Erythroblast (primary cell): ENCODE data around the gene TRIM65.

Experiments used
- DNase-seq, 2 experiments: peaks; one replicate each; lab custom pipeline; 2025; lab: John Stamatoyannopoulos, UW
- GATA1 ChIP-seq: IDR thresholded peaks from 2 replicates; pipeline ENCODE4 v1.6.1; 2011; ENCODE audit warnings: low read depth, mild to moderate bottlenecking, control low read depth, low read length, moderate library complexity
- POLR2A ChIP-seq: IDR thresholded peaks from 2 replicates; pipeline ENCODE4 v1.6.1; 2011; ENCODE audit warnings: mild to moderate bottlenecking, low read length

TRIM65 gene

DNA sequence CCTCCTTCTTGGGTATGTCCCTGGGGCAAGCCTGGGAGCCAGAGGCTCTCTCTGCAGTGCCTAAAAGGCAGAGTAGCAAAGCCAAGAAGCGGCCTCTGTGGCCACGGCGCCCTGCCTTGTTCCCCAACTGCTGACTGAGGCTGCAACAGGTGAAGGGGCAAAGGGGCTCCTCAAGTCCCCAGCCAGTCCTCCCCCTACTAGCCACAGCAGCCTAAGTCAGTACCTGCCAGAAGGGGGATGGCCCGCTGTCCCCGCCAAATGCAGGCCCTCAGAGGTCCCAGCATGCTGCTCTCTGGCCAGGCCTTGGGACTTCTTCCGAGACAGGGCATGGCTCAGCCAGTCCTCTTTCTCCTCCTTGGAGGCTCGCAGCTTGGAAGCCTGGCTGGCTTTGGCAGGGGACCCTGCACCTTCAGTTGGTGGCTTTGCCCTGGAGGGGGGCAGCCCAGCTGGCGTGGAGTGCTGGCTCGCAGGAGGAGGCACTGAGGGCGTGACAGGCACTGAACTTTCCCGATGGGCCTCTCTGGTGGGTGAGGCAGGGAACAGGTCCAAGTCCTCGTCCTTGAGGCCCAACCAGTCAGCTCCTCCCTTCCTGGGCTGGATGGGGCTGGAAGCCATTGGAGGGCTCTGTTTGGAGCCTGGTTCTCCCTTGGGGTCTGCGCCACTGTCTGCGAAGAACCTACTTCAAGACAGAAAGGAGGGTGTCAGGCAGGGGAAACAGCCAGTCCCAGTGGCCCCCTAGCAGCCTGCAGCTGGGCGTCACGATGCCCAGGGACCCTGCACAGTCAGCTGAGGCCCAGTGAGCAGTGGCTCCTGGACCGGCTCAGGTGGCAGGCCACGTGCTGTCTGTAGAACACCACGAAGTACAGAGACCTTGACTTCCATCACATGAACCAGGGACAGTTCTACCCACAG is 26.5 kb upstream of the TRIM65 start:
- TF ChIP-seq POLR2A (no peak), GATA1 (no peak)
- no peak for DNase-seq

DNA sequence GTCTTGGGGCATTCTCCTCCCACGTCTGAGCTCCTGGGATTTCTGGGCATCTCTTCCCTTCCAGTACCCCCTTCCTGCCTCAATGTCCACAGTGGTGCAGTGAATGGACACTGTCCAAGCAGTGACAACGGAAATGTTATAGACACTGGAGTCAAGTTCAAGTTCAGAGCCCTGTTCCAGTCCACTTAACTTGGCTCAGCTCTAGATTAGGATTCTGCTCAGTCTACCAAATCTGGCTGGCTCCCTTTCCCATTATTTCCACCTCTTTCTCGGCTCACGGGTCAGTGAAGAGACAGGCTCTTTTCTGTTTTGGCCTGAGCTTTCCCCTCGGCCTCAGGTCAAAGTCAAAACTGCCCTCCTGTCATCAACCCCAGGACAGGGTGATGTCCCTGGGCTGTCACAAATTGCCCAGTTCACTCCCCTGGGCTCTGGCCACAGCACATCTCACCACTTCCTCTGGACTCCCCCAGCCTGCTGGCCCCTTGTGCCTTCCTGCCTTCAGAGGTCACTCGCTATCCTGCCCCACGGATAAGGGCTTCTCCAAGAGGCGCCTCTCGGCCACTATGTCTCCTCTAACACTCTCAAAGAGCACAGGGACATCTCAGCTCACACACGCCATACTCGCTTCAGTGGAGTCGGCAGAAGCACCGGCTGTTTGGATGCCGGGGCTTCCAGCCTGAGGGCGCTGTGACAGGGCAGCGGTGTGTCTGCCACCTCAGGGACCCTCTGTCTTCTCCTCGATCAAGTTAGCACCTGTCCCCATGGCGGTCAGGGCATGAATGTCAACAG is 25.6 kb upstream of the TRIM65 start:
- no peak for DNase-seq
- TF ChIP-seq GATA1 (no peak), POLR2A (no peak)

DNA sequence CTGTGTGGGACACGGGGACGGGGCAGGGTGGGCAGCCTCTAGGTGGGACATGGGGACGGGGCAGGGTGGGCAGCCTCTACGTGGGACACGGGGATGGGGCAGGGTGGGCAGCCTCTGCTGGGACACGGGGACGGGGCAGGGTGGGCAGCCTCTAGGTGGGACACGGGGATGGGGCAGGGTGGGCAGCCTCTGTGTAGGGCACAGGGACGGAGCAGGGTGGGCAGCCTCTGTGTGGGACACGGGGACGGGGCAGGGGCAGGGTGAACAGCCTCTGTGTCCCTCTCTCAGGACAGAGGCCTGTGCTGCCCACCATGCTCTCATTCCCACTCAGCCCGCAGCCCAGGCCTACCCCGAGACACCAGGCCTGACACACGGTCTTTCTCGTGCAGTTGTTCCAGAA is 24.8 kb upstream of the TRIM65 start:
- no peak for DNase-seq
- TF ChIP-seq POLR2A, result no peak
- no peak for TF ChIP-seq GATA1

DNA sequence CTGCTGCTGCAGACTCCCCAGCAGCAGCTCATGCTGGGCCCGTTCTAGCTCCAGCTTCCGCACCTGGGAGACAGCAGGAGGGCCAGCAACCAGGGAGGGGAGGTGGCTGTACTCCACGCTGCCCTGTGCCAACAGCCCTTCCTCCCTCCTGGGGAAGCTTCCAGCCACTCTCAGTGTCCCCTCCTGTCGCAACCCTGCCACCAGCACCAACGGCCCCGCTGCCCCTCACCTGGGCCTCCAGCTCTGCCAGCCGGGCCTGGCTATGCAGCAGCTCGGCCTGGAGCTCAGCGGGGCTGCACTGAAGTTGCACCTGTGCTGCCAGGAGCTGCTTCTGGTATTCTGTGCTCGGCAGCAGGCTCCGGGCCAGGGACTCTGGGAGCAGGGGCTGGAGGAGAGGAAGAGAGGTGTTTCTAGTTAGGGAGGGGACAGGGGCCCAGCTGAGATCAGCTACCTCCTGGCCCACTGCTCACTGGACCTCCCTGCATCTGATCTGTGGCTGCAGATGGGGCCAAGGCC is 23.4 kb upstream of the TRIM65 start:
- TF ChIP-seq GATA1 (no peak), POLR2A (no peak)
- no peak for DNase-seq

DNA sequence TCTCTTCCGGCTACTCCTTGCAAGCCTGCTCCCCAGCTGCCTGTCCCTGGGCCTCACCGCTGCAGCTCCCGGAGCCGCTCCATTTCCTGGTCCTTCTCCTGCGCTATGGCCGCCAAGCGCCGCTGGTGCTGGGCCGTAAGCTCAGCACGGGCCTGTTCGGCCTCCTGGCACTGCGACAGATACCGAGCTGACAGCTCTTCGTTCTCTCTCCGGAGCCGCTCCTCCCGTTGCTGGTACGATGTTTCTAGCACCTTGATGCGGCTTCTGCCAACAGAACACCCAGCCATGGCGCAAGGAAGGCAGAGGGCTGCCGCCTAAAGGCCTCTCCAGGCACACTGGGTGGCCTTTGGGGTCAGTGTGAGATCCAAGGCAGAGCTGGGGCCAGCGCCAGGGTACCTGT is 22.9 kb upstream of the TRIM65 start:
- TF ChIP-seq POLR2A (no peak), GATA1 (no peak)
- DNase-seq, result no peak

DNA sequence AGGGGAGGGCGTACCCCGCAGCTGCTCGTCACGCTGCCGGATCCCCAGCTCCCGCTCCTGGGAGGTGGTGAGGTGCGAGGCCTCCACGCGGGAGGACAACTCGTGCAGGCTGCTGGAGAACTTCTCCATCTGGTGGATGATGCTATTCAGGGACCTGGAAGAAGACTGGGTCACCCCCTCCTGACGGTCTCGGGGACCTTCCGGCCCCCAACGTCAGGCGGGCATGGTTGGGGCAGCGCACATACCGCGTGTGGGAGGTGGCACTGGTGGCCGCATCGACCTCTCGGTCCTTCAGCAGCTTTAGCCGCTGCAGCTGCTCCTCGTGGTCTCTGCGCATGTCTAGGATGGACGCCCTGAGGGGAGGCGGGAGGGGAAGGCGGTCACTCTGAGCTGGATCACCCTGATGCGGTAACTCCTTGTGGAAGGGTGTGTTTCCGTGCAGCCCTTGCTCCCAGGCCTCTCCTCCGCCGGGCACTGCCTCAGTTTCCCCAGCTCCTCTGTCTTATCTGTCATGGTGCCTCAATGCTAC is 21.2 kb upstream of the TRIM65 start:
- no peak for DNase-seq
- no peak for TF ChIP-seq POLR2A
- TF ChIP-seq GATA1, result no peak

DNA sequence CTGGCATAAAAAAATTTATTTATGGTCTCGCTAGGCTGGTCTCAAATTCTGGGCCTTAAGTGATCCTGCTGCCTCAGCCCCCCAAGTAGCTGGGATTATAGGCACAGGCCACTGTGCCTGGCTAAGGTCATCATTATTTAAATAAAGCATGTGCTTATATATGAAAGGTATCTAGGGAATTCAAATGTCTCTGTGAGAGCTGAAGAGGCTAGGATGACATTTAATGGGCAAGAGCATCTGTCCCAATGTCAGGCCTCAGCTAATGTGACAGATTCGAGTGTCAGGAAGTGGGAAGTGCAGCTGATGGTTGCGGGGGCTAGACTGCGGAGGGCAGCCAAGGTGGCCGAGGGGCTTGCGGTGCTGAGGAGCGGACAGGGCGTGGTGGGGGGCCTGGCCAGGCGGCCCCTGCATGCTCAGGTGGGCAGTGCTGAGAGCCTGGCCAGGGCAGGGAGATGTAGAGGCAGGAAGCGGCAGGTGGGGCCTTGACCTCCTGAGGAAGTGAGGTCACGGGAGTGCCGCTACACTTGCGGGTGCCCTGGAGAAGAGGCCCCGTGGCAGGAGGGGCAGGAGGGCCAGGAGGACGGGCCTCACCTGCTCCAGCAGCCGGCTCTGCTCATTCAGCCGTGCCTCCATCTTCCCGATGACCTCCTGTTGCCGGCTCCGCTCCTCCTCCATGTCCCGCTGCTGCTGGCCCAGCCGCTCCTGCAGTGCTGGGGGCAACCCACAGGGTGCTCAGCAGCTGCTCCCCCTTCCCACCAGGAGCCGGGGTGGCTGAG is 20.6 kb upstream of the TRIM65 start:
- TF ChIP-seq POLR2A (no peak), GATA1 (no peak)
- DNase-seq, result no peak

DNA sequence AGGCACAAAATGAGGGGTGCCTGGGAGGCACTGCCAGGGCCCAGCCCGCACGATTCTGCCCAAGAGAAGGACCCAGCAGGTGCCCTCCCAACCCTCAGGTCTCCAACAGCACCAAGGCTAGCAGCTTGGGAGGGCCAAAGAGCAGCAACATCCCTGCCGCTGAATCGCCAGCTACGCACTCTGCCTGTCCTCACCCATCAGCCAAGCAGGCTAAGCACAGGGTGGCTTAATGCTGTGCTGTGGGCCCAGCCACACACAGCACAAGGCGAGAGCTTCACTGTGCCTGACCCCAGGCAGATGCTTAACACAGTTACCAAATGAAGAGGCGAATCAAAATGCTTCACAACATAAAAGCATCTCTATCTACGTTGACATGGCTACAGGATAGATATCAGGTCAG is 18.5 kb upstream of the TRIM65 start:
- no peak for DNase-seq
- TF ChIP-seq GATA1 (no peak), POLR2A (no peak)

DNA sequence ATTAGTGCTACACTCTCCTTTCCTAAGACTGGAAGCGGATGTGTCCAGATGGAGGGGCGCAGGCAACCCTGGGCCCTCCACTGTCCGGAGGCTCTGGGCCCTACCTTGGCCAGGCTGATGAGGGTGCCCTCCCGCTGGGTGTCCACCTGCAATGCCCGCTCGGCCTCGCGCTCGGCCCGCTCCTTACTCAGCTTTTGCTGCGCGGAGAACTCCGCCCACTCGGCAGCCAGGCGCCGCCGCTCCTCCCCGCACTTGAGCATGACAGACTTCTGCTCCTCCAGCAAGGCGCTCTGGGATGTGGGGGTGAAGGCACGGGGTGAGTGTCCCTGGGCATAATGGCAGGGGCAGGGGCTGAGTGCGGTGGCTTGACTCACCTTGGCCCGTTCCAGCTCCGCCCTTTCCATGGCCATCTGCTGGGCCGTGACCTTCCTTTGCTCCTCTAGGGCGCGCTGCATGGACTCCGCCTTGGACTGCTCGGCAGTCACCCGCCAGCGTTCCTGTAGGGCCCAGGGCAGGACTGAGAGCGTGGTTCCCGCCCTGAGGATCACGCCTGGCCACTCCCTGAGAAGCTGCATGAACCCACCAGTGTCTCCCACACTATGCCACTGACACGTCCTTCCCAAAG is 18.0 kb upstream of the TRIM65 start:
- no peak for TF ChIP-seq POLR2A
- no peak for TF ChIP-seq GATA1
- DNase-seq, result no peak

DNA sequence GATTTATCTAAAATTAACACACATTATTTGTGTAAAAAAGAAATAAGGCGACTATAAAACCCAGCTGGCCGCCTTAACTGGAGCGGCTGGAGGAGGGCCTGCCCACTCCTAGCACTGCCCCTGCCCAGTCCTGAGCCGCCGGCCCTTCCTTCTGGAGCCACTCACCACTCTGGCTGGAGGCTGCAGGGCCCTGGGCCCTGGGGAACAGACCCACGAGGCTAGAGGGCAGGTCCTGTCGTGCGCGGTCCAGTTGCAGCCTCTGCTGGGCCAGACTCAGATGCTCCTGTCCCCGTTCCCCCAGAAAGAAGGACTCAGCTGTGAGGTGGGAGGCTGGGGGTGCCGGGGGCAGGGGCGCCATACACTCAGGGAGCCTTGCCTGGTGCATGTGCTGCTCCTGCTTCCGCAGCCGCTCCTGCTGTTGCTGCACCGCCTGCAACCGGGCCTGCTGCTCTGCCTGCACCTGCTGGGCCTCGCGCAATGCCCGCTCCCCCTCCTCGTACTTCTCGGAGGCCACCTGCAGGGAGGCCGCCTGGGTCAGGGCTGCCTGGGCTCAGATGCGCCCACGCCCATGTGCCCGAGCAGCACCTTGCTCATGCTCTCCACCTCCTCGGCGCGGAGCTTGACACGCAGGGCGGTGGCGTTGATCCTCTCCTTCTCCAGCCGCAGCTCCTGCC is 16.9 kb upstream of the TRIM65 start:
- DNase-seq, result no peak
- TF ChIP-seq POLR2A, result no peak
- TF ChIP-seq GATA1, result no peak

DNA sequence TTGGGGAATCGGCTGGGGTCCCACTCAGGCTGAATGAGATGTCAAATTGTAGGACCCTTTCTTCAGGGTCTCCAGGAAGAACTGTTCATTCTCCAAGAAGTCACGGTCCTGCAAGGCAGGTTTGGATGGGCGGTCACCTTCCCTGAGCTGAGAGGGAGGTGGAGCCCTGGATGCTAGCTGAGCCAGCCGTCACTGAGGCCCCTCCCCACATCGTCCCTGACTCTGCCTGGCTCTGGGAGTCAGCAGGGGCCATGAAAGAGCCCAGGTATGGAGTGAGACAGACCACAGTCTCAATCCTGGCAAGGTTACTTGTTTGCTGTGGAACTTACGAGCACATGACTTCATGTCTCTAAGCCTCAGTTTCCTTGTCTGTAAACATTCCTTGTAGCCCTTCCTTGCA is 13.9 kb upstream of the TRIM65 start:
- DNase-seq, result no peak
- no peak for TF ChIP-seq POLR2A
- no peak for TF ChIP-seq GATA1

DNA sequence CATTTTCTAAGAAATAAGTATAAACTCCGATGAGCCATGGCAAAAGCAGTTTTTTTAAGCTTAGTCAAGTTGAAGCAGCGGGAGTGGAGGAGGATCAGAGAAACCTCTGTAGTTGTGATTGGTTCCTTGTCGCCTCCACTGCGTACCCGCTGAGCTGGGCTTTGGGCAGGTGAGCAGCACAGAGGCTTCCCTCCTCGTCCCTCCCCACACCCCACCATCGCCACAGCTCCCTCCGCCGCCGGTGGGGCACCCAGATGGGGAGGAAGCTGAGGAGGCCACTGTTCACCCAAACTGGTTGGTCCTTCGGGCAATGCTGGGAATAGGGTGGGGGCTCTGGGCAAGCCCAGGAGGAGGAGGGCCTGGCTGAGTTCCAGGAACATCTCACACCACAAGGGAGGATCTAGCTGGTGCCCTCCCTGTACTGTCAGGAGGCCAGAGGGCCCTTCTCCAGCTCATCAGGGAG is 13.1 kb upstream of the TRIM65 start:
- no peak for TF ChIP-seq POLR2A
- TF ChIP-seq GATA1, result no peak
- DNase-seq, result no peak
